Myocyte (in vitro differentiated cells): ENCODE measurements around the gene HEPACAM. TPM values are rescaled to one million over a fixed set of nuclear protein-coding genes. Genes with fewer than 3 reads are reported as not detected.
A peak's percentile ranks its signal among the peaks of the same experiment; 100 is the strongest.

ENCODE experiments used
- DNase-seq: peaks from one replicate; pipeline ENCODE4 v3.0.0-alpha.2; 2012; ENCODE audit warnings: low read depth
- total RNA-seq: library from RNA; depleted of rRNA; stranded (reverse); fragments of >200 nt; gene quantifications from 2 replicates; pipeline ENCODE4 v1.2.3, GENCODE V29; 2014

HEPACAM gene
- total RNA-seq, 1 donor from 2014 or later, result not detected

DNA sequence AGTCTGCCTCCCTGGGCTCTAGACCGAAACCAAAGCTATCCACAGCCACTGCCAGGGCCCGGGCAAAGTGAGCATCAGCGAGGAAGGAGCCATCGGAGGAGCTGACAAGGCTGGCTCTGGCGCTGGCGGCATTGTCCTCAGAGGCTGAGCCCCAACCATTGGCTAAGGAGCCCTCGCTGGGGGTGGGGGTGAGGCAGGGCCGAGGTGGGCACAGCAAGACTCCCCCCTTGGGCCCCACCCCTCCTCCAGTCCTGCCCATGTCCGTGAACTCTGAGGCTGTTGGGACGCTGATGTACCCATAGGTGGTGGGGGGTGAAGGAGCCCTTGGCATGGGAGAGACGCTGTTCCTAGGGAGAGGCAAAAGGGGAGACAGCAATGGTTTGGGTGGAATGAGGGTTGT lies 49.4 kb downstream of the HEPACAM start:
- DNase-seq, result no peak

DNA sequence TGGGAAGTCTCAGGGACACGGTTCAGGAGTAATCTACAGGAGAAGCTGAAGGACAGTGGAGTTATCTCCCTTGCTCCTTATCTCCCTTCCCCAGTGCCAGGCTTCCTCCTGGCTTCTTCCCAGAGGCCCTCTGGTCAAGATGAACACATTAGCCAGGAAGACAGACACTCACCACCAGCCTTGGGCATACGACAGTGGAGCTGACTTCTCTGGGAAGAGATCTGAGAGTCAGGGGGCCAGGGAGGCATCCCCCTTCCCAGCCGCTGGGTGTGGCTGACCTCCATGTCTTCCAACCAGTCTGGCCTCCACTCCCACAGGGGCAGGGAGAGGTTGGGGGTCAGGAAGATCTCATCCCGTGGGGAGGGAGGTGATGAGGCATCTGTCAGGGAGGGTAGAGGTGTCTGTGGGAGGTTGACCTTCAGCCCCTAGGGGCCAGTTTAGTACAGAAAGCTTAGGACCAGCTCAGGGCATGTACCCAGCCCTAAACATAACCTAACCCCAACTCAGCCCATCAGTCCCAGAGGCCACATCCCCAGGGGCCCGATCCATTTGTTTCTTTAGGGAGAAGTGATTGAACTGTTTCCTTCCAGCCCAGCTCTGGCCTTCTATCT lies 50.9 kb downstream of the HEPACAM start:
- DNase-seq, result no peak

DNA sequence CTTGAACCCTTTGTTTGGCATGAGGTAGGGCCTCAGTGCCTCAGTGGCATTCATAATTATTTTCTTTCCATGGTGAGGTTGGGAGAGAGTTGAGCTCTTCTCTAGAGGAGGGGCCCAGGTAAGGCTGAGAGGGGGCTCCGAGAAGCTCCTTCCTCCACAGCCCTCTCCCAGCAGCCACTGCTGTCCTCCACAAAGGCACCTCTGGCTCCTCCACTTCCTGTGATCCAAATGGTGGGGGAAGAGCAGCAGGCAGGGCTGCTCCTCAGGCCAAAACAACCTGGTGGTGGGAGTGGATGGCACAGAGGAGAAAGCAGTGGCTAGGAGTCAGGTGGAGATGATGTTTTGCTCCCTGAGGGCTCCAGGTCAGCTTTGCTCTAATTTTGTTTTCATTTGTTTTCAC lies 51.5 kb downstream of the HEPACAM start:
- DNase-seq, result no peak

DNA sequence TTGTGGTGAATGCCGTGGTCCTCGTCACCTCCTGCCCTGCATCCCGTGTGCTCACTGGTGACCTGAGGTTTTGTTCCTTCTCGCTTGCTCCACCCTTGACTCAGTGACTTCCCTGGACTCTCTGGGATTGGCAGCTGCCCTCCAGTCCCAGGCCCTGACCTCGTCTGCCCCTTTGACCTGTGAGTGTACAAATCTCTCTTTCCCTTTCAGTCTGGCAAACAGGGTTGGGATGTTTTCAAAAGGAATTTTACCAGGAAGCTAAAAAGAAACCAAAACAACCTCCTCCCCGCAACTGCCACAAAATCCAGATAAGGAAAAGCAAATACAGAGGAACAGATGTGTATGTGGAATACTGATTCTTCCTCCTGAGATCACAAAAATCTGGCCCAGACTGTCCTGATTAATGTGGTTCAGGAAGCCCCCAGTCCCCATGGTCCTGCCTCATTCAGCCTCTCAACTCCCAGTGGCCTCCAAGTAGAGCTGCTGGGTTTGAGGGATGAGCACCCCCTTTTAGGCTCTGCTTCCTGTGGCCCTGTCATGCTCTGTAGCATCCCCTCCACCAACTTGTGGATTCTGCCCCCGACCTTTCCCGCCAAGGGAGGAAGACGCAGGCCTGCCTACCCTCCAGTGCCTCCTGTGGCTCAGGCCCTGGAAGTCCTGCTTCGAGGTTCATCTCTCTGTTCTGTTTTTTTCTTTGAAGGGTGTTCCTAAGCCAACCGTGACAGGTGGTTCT lies 53.3 kb downstream of the HEPACAM start:
- peak; percentile 67 for DNase-seq

DNA sequence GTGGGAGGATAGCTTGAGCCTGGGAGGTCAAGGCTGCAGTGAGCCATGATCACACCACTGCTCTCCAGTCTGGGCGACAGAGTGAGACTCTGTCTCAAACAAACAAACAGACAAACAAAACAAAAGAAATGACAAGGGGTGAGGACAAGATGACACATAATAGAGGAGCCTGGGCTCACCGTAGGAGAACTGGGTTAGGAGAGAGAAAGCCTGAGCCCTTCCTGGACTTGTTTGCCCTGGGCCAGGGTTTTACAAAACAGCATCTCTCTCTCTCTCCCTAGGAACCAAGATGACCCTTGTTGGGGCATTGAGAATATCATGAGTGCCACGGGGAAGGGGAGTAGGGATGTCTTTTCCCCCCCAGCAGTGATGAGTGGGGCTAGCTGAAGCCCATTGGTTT lies 54.9 kb downstream of the HEPACAM start:
- DNase-seq, result no peak

DNA sequence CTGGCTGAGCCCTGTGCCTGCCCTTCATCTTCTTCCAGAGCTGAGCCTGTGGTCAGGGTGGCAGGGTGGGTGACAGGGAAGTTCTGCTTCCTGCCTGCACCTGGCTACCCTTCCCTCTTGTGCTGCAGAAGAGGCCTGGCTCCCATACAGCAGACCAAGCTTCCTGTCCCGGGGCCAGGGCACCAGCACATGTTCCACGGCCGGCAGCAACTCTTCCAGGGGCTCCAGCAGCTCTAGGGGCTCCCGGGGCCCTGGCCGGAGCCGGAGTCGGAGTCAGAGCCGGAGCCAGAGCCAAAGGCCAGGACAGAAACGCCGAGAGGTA lies 55.6 kb downstream of the HEPACAM start:
- no peak for DNase-seq

DNA sequence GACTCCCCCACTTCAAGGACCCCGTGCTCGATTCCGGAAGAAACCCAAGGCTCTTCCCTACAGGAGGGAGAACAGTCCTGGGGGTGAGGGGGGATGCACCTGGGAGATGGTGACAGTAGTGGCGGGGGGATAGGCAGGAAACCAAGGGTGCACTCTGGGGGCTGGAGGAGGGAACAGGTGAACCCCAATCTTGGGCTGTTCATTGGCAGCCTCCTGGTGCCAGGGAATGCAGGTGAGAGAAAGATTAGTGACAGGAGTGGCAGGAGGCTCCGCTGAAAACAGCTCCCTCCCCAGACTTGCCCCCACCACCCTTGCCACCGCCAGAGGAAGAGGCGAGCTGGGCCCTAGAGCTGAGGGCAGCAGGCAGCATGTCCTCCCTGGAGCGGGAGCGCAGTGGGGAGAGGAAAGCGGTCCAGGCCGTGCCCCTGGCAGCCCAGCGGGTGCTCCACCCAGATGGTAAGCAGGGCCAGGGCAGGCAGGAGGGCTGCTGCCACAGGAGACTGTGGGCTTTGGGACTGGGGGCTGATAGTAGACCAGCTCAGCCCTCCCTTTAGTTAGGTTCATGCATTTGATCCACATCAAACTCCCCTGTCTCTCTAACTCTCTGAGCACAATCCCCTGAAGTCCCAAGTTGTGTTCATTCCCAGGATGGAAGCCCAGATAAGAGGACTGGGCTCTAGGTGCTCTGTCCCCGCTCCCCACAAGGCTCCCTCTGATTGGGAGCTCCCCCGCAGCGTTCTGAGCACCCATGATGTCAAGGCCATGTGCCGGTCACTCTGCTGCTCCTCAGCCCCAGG lies 56.2 kb downstream of the HEPACAM start:
- DNase-seq, result no peak

DNA sequence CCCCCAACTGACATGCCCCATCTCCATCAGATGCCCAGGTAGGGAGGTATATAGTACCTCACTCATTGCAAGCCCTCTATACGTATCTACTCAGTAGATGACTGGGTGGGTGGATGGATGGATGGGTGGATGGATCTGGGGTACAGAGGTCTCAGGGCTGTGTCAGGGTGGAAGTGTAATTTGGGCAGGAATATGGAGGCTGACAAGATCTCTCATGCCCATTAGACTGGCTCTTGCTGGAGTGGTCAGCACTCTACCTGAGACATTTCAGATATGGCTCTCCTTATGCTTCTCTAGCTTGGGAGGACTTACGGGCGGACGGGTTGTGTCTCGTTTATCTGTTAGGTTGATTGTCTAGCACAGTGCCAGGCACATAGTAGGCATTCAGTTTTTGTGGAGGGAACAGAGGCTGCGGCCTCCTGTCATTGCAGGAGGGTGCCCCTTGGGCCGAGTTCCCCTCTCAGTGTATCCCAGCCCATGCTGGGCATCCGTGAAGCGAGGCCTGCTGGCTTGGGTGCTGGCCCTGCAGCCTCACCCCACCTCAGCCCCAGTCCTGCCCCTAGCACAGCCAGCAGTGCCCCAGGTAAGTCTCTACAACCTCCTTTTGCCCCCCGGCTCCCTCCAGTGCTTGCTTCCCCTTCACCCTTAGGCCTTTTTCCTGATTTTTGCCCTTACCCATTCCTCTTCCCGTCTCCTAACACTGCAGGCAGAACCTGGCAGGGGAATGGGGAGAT lies 56.9 kb downstream of the HEPACAM start:
- no peak for DNase-seq

DNA sequence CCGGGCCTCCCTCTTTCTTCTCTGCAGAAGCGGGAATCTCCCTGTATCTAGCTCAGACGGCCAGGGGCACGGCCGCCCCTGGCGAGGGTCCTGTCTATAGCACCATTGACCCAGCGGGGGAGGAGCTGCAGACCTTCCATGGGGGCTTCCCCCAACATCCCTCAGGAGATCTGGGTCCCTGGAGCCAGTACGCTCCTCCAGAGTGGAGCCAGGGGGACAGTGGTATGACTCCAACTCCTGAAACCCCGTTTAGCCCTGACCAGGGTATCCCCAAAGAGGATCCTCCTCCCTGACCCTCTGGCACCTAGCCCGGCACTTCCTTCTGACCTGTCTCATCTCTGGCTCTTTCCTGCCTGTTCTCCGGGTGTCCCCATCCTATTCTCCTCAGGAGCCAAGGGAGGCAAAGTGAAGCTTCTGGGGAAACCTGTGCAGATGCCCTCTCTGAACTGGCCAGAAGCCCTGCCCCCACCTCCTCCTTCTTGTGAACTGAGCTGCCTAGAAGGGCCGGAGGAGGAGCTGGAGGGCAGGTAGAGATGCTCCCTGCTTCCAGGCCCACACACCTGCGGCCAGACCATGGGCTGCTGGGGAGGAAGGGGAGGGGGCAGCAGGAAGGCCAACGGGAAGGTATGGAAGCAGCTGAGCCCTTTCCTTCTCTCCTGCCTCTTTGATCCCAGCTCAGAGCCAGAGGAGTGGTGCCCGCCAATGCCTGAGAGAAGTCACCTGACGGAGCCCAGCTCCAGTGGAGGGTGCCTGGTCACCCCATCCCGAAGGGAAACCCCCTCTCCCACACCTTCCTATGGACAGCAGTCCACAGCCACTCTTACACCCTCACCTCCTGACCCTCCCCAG lies 57.7 kb downstream of the HEPACAM start:
- DNase-seq, result no peak

DNA sequence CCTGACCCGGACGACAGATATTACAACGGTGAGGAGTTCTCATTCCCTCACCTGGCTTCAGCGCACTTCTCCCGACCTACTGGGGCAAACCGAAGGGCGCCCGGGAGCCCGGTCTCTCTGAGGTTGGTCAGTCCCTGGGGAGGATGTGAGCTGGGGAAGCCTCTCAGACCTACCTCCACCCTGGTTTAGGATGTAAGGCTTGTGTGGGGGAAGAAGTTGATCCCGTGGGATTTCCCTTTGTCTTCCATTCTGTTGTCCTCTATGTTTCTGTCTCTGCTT lies 58.3 kb downstream of the HEPACAM start:
- DNase-seq, result no peak

DNA sequence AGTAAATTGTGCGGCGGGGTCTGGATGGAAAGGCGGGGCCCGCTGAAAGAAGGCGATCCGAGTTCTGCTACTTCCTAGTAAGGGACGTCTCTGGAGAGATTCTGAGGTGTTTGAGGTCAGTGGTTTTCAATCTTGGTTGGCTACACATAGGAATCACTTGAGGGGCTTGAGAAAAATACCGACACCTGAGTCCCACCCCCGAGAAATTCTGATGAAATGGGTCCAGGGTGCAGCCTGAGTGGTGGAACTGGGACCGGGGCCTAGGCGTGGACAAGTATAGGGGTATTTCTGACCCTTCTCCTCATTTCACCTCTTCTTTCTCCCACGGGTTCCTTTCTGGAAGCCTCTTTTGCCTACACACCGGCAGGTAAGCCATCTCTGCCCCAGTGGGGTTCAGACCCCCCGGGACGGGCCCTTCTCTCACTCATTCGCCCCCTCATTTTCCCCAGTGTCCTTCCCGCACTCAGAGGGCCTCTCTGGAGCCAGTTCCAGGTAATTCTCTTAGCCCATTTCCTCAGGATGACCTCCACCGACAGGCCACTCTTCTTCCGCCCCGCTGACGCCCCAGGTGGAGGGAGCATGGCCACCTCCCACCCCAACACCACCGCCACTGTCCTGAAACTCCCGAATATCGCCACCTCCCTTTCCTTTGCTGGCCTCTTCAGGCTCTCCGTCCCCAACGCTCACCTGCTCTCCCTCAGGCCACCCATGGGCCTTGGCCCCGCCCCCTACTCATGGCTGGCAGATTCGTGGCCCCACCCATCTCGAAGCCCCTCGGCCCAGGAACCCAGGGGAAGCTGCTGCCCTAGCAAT lies 58.8 kb downstream of the HEPACAM start:
- no peak for DNase-seq

DNA sequence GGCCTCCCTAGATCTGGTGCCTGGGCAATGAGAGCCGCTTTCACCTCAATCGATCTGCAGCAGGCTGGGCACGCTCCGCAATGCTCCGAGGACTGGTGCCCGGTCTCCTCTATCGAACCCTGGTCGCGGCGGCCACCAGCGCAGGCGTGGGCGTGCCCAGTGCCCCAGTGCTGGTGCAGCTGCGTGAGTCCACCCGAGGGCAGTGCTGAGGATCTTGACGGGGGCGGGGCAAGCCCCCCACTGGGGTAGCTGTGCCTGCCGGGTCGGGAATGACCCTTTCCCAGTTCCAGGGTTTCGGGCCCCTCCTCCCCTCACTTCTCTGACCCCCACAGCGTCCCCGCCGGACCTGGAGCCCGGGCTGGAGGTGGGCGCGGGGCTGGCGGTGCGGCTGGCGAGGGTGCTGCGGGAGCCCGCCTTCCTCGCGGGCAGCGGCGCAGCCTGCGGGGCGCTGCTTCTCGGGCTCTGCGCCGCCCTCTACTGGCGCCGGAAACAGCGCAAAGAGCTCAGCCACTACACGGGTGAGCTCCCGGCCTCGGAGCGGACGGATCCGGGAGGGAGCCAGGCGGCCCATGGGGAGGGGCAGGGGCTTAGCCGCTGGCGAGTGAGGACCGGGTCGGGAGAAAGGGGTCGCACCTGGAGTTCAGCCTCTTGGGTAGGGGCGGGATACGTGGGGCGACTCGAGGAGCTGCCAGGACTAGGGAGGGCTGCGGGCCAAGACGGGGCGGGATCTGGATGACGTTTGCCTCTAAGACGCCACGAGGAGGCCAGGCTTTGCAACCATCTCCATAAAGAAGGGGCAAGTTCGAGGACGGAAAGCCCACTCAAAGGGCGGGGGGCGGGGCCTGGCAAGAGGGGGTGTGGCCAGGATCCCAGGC lies 59.7 kb downstream of the HEPACAM start:
- DNase-seq, result peak; percentile 93

DNA sequence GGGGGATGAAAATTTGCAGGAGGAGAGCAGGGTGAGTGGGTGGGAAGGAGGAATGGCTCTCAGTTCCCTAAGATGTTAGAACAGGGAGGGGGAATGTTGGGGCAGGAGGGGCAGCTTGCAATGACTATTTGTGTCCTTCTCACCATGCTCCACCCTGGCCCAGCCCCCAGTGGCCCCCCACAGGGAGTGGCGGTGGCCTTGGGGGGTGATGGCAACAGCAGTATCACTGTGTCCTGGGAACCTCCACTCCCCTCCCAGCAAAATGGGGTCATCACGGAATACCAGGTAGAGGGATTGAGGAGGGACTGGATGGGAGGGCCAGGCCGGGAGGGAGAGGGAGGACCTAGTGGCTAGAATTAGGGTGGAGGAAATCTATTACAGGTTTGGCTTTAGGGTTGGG lies 60.4 kb downstream of the HEPACAM start:
- DNase-seq, result no peak

DNA sequence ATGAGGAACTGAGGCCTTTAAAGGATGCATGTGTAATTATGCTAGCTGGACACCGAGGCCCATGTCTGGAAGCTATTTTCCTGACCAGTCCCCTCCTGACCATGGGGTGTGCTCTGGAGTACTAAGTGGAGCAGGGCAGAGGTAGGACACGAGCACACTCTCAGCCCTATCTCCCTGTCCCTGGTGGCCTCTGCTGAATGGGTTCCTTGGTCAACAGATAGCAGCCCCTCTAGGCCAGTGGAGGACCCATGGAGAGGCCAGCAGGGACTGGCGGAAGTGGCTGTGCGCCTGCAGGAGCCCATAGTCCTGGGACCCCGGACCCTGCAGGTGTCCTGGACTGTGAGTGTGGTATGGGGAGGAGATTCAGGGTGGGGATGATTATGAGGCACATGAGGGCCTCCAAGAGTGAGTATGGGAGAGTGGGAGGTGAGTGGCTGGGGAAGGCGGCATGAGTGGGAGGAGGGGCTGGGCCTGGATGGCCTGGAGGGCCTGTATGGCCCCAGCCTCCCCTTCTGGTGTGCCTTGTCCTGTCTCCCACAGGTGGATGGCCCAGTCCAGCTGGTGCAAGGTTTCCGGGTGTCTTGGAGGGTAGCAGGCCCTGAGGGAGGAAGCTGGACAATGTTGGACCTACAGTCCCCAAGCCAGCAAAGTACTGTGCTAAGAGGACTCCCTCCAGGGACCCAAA lies 61.1 kb downstream of the HEPACAM start:
- no peak for DNase-seq

DNA sequence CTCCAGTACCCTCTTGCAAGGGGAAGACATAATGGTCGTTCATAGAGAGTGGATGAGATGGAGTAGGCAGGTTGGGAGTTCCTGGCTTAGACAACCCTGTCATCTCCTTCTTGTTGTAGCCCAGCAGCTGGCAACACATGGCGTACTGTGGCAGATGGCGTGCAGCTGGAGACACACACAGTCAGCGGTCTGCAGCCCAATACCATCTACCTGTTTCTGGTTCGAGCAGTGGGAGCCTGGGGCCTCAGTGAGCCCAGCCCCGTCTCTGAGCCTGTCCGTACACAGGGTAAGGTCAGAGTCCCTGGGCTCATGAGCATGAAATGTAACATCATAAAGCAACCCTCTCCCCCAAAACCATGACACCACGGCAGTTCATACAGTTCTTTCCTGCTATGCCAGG lies 61.9 kb downstream of the HEPACAM start:
- no peak for DNase-seq

DNA sequence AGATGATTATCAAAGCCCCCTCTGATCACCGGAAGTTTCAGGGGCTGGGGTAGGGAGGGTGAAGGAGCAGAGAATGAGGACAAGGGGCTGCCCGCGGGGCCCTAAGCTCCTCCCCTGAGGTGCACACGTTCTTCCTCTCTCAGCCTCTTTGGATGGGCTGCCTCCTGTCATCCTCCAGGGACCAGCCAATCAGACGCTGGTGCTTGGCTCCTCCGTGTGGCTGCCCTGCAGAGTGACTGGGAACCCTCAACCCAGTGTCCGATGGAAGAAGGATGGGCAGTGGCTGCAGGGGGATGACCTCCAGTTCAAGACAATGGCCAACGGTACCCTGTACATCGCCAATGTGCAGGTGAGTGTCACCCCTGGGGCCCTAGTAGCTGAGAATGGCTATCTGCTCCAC lies 63.1 kb downstream of the HEPACAM start:
- DNase-seq, result no peak

DNA sequence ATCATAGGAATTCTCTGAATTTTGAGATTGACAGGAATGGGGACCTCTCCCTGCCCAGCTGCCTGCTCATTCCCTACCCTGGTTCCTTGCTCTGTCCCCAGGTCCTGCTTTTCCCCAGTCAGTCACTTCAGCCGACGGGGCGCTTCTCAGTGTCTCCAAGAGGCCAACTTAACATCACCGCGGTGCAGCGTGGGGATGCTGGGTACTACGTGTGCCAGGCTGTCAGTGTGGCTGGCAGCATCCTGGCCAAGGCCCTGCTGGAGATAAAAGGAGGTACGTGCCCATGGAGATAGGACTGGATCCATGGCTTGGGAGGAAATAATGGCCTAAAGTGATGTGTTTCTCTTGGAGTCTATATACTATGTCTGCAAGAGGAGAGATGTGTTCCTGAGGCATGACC lies 63.6 kb downstream of the HEPACAM start:
- DNase-seq, result no peak

DNA sequence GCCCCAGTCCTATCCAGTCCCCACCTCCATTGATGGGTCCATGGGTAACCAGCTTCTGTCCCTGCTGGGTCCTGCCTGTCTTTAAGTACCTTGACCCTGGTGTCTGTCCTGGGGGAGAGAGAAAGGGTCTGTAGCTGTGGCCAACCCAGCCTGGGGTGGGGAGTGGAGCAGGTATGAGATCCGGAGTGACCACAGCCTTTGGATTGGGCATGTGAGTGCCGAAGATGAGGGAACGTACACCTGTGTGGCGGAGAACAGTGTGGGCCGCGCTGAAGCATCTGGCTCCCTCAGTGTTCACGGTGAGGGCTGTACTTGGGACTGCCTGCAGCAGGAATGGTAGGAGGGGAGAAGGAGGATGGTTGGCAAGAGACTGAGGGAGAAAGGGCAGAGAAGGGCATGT lies 65.4 kb downstream of the HEPACAM start:
- no peak for DNase-seq
